Stimulated activated CD4-positive, alpha-beta T cell treated with anti-CD3 and anti-CD28 coated beads, Interleukin-1b, Interleukin-23, amount 100 ng/mL, for 4 hours (primary cell): ENCODE data around the gene SNX8.

Source experiments
- DNase-seq, 2 donors: peaks; one replicate each; pipeline ENCODE4 v3.0.0-alpha.2; 2020; ENCODE audit warnings: low read depth in 2 of 2

The SNX8 gene

GRCh38 chr7:2263176-2263575, 51.1 kb downstream of the SNX8 start:
- no peak for DNase-seq

GRCh38 chr7:2261611-2262010, 52.6 kb downstream of the SNX8 start:
- peak in 1 of 2 donors; percentile 32 for DNase-seq

GRCh38 chr7:2260820-2261219, 53.4 kb downstream of the SNX8 start:
- DNase-seq, result no peak

GRCh38 chr7:2259480-2259879, 54.8 kb downstream of the SNX8 start:
- no peak for DNase-seq

- no peak for DNase-seq
Measured at GRCh38 chr7:2258661-2259365, 55.4 kb downstream of the SNX8 start.

- DNase-seq, result no peak
Measured at GRCh38 chr7:2257651-2258050, 56.6 kb downstream of the SNX8 start.

- no peak for DNase-seq
Measured at GRCh38 chr7:2257046-2257551, 57.1 kb downstream of the SNX8 start.

GRCh38 chr7:2256306-2257045, 57.8 kb downstream of the SNX8 start:
- no peak for DNase-seq

GRCh38 chr7:2255145-2256139, 58.8 kb downstream of the SNX8 start:
- no peak for DNase-seq

GRCh38 chr7:2254429-2255144, 59.7 kb downstream of the SNX8 start:
- no peak for DNase-seq

- no peak for DNase-seq
Measured at GRCh38 chr7:2253525-2254244, 60.6 kb downstream of the SNX8 start.

- no peak for DNase-seq
Measured at GRCh38 chr7:2253021-2253420, 61.2 kb downstream of the SNX8 start.

GRCh38 chr7:2251841-2252771, 62.1 kb downstream of the SNX8 start:
- no peak for DNase-seq

- no peak for DNase-seq
Measured at GRCh38 chr7:2251381-2251780, 62.9 kb downstream of the SNX8 start.

GRCh38 chr7:2249744-2250323, 64.4 kb downstream of the SNX8 start:
- DNase-seq, result no peak

- DNase-seq, result no peak
Measured at GRCh38 chr7:2248984-2249694, 65.1 kb downstream of the SNX8 start.

GRCh38 chr7:2247141-2247995, 66.9 kb downstream of the SNX8 start:
- peak in 1 of 2 donors; percentile 17 for DNase-seq
